ENCODE data around the gene CAV1.

CAV1 gene

DNA sequence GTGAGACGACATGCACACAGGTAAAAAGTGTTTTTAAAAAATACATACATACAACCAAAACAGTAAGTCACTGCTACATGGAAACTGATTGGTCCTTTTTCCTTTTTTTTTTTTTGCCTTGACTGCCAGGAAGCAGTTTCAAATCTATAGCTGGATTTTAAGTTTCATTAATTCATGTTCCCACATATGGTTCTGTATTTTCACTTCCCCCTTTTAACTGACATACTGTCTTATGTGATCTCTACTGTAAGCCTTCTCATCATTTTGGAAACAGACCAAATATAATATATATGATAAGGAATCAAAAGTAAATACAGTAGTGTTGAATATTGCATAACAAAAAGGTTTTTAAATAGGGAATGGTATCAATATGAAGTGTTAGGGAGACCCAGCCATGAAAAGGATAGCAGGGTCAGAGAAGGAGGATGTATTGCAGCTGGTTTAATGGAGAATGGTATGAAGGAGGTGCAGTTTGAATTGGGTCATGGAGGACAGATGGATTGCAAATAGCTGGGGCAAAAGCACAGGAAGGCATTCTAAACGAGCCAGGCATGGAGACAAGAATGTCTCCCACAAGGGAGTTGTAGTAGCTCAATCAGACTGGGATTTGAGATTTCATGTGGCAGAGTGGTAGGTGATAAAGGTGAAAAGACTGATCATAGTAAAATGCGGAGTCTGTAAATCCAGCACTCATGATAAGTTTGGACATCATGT lies 5.4 kb downstream of the CAV1 start:
- DNase-seq (ENCODE audit: insufficient read length, low spot score) (no peak), FAIRE-seq (no peak)
- TF ChIP-seq, protein P1, sequence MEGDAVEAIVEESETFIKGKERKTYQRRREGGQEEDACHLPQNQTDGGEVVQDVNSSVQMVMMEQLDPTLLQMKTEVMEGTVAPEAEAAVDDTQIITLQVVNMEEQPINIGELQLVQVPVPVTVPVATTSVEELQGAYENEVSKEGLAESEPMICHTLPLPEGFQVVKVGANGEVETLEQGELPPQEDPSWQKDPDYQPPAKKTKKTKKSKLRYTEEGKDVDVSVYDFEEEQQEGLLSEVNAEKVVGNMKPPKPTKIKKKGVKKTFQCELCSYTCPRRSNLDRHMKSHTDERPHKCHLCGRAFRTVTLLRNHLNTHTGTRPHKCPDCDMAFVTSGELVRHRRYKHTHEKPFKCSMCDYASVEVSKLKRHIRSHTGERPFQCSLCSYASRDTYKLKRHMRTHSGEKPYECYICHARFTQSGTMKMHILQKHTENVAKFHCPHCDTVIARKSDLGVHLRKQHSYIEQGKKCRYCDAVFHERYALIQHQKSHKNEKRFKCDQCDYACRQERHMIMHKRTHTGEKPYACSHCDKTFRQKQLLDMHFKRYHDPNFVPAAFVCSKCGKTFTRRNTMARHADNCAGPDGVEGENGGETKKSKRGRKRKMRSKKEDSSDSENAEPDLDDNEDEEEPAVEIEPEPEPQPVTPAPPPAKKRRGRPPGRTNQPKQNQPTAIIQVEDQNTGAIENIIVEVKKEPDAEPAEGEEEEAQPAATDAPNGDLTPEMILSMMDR (IDR thresholded peaks at IDR 0.05; ENCODE audit: insufficient read depth, missing control alignments): no peak

DNA sequence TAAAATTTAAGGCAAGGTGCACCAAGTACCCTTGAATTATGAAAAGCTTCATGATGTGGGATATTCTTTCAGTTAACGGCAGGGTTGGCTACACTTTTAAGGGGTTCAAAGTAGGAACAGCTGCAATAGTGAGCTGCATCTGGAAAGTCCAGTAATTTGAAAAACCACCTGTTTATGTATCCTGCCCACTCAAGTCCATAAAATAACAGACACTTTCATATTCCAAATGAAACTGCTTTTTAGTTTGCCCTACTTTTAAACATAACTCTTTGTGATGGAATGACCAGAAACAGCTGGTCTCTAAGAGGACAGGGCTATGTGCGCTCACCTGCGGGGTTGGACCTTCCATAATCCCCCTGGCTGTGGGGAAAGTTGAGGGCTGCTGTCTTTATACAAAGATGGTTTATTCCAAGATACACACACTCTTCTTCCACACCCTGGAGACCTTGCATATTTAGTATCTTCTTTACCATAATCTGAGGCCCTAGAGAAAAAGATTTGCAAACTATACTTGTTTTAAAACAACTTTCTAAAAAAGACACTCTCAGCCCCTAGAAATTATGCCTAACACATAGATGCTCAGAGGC lies 7.4 kb downstream of the CAV1 start:
- FAIRE-seq: no peak
- DNase-seq (ENCODE audit: insufficient read length, low spot score): no peak
- TF ChIP-seq, protein P1 (IDR thresholded peaks at IDR 0.05; ENCODE audit: insufficient read depth, missing control alignments): no peak

DNA sequence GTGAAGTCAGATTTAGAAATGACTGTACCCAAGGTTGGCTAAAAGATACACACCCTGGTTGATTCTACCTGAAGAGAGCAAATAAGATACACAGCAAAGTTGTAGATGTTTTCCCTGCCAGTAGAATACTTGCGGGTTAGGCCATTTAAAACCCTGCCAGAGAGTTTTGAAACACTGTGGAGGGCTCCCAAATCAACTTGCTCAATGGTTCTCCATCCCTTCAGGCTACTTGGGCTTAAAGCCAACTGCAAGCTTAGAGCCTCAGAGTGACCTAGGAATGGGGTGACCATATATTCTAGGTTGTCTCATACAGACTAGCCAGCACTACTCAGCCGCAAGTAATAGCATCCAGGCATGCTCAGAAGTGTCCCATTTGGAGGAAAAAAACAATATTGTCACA lies 10.0 kb downstream of the CAV1 start:
- TF ChIP-seq, protein P1 (IDR thresholded peaks at IDR 0.05; ENCODE audit: insufficient read depth, missing control alignments): no peak
- DNase-seq (ENCODE audit: insufficient read length, low spot score): no peak
- no peak for FAIRE-seq

DNA sequence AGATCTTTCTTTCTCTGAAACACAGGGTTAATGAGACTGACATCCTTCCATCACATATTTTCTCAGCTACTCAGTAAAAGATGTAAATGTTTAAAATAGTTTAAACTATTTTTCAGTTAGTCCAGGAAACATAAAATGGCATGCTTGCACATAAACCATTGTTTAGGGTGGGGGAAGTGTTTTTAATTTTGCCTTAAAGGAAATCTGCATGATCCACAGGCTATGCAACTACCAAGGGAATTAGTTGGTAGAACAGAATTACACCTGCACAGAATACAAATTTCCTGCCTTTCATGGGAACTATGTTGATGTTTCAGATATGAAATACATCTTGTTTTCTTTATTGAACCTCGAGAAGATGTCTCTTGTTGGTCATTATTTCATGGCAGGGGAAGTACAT lies 10.6 kb downstream of the CAV1 start:
- TF ChIP-seq, protein P1 (IDR thresholded peaks at IDR 0.05; ENCODE audit: insufficient read depth, missing control alignments): no peak
- DNase-seq (ENCODE audit: insufficient read length, low spot score) (no peak), FAIRE-seq (no peak)

DNA sequence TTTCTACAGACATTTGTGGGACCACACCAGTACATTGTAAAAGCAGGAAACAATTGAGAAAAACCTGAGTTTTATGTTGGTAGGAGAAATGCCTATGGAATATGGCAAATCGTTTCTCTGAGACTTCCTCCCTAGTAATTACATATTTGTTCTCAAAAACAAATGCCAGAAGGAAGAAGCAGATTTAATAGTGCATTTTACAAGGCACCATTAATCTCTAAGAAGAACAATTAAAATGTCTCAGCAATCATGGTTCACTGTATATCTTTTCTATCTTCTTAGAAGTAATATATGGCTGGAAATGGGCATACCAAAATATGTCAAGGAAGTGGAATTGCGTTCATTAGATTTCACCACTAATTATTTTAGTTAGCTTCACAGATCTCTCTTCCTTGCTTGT lies 13.3 kb downstream of the CAV1 start:
- DNase-seq (ENCODE audit: insufficient read length, low spot score): no peak
- TF ChIP-seq, protein P1 (IDR thresholded peaks at IDR 0.05; ENCODE audit: insufficient read depth, missing control alignments): no peak
- FAIRE-seq: no peak

DNA sequence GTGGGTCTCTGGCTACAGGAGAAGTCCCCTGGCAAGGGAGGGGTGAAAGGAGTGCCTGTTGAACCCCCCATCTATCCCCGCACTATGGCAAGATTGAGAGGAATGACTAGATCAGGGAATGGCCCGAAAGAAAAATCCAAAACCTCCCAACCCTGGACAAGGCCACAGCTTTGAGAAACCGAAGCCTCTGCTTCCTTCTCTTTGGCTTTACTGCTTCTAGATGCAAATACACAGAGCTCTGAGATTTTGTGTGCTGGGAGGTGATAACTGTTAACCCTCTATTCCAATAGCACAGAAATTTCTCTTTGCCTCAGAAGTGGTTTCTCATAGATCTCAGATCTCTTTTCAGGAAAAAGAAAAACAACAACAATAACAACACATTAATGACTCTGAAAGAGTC lies 15.0 kb downstream of the CAV1 start:
- DNase-seq (ENCODE audit: insufficient read length, low spot score) (no peak), FAIRE-seq (no peak)
- TF ChIP-seq, protein P1 (IDR thresholded peaks at IDR 0.05; ENCODE audit: insufficient read depth, missing control alignments): no peak

DNA sequence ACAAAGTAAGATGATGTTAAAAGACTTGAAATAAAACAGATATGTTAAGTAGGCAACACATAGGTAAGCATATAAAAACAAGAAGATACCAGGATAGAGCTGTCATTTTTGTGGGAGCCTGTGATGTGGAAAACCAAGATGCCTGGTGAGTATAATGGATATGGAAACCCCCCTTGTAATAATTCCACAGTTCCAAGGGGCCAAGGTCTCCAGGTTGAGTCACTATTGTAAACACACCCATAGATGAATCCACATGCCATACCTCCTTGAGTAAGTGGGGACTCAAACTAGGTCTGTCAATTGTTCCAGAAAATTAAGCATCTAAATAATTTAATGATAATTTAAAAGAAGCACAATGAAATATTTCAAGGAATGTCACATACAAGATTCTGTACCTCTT lies 15.9 kb downstream of the CAV1 start:
- FAIRE-seq: no peak
- no peak for DNase-seq (ENCODE audit: insufficient read length, low spot score)
- TF ChIP-seq, protein P1 (IDR thresholded peaks at IDR 0.05; ENCODE audit: insufficient read depth, missing control alignments): no peak
